ENCODE results near the gene RPS27. TPM values are rescaled to one million over a fixed set of nuclear protein-coding genes. Genes with fewer than 3 reads are reported as not detected.
"Not testable (repeated sequence)": the region's sequence is repeated elsewhere in the genome, so short reads cannot be mapped to it uniquely, and the experiment has no call there.

RPS27 gene
- total RNA-seq, 2 experiments from 2014 or later: 2,833 to 5,738 TPM

GRCh38 chr1:154006136-154006535 lies 15.6 kb downstream of the RPS27 start:
- H3K9me3 ChIP-seq (ENCODE audit: low read length): no peaks in the 10 kb centered on the region
- POLR2A ChIA-PET: no interaction called here
- no peak for DNase-seq (ENCODE audit: low spot score)
- H2AFZ ChIP-seq (ENCODE audit: low read length): no peak overlapping the region
- no peaks in the 10 kb centered on the region for H4K20me1 ChIP-seq (ENCODE audit: insufficient read depth, low read length)
- H3K79me2 ChIP-seq (ENCODE audit: insufficient read depth, low read depth, low read length): no peaks in the 10 kb centered on the region
- H3K27ac ChIP-seq (ENCODE audit: low read depth, low read length, poor library complexity, severe bottlenecking): no peak overlapping the region
- H3K4me3 ChIP-seq (ENCODE audit: low read depth, low read length, poor library complexity, severe bottlenecking): no peak overlapping the region
- H3K4me2 ChIP-seq (ENCODE audit: low read length): no peak overlapping the region
- no peaks in the 10 kb centered on the region for H3K9me2 ChIP-seq (ENCODE audit: insufficient read depth, low read length)
- intact Hi-C loops (cut with micrococcal nuclease; ENCODE audit: unreplicated experiment): no loop called here
- no TSS peak for BruUV-seq (replicated peaks)
- no peaks in the 10 kb centered on the region for H3K4me1 ChIP-seq (ENCODE audit: insufficient read depth, low read length, poor library complexity, severe bottlenecking)
- no peak for TF ChIP-seq EZH2phosphoT487 (IDR thresholded peaks at IDR 0.05; ENCODE audit: borderline replicate concordance, low read depth, low read length)
- no peak for TF ChIP-seq CTCF (conservative IDR thresholded peaks at IDR 0.05; ENCODE audit: low read length)
- H3K36me3 ChIP-seq (ENCODE audit: insufficient read depth, low read length): no peaks in the 10 kb centered on the region
- CTCF ChIA-PET (ENCODE audit: unreplicated experiment): no interaction called here

GRCh38 chr1:154012129-154012528 lies 21.6 kb downstream of the RPS27 start:
- ChIA-PET POLR2A (interaction anchor here (0.7 kb wide), 1 partner anchor 374 kb away, joined by 3 read pairs; no protein-coding TSS in a partner anchor), CTCF (ENCODE audit: unreplicated experiment) (no interaction called here)
- Histone ChIP-seq H3K4me2 (ENCODE audit: low read length) (no peak overlapping the region), H3K27ac (ENCODE audit: low read depth, low read length, poor library complexity, severe bottlenecking) (no peak overlapping the region), H3K36me3 (ENCODE audit: insufficient read depth, low read length) (no peaks in the 10 kb centered on the region), H3K4me3 (ENCODE audit: low read depth, low read length, poor library complexity, severe bottlenecking) (no peak overlapping the region), H3K79me2 (ENCODE audit: insufficient read depth, low read depth, low read length) (no peaks in the 10 kb centered on the region), H4K20me1 (ENCODE audit: insufficient read depth, low read length) (no peaks in the 10 kb centered on the region), H2AFZ (ENCODE audit: low read length) (no peak overlapping the region), H3K9me3 (ENCODE audit: low read length) (no peaks in the 10 kb centered on the region), H3K9me2 (ENCODE audit: insufficient read depth, low read length) (no peaks in the 10 kb centered on the region), H3K4me1 (ENCODE audit: insufficient read depth, low read length, poor library complexity, severe bottlenecking) (no peaks in the 10 kb centered on the region)
- no peak for TF ChIP-seq CTCF (conservative IDR thresholded peaks at IDR 0.05; ENCODE audit: low read length)
- no peak for TF ChIP-seq EZH2phosphoT487 (IDR thresholded peaks at IDR 0.05; ENCODE audit: borderline replicate concordance, low read depth, low read length)
- no peak for DNase-seq (ENCODE audit: low spot score)
- intact Hi-C loops (cut with micrococcal nuclease; ENCODE audit: unreplicated experiment): no loop called here
- no TSS peak for BruUV-seq (replicated peaks)

GRCh38 chr1:154012543-154012942 lies 22.0 kb downstream of the RPS27 start:
- H2AFZ ChIP-seq (ENCODE audit: low read length); H3K4me3 ChIP-seq (ENCODE audit: low read depth, low read length, poor library complexity, severe bottlenecking); H3K27ac ChIP-seq (ENCODE audit: low read depth, low read length, poor library complexity, severe bottlenecking); H3K4me2 ChIP-seq (ENCODE audit: low read length); H3K36me3 ChIP-seq (ENCODE audit: insufficient read depth, low read length); CTCF ChIA-PET (ENCODE audit: unreplicated experiment); H4K20me1 ChIP-seq (ENCODE audit: insufficient read depth, low read length); BruUV-seq (replicated peaks); H3K4me1 ChIP-seq (ENCODE audit: insufficient read depth, low read length, poor library complexity, severe bottlenecking); H3K9me2 ChIP-seq (ENCODE audit: insufficient read depth, low read length); H3K79me2 ChIP-seq (ENCODE audit: insufficient read depth, low read depth, low read length); H3K9me3 ChIP-seq (ENCODE audit: low read length); POLR2A ChIA-PET; DNase-seq (ENCODE audit: low spot score); intact Hi-C loops (cut with micrococcal nuclease; ENCODE audit: unreplicated experiment): not testable (repeated sequence)

Data from OCI-LY7 (cell line).